HepG2 (cell line): ENCODE measurements around the gene SMARCC1. TPM values are rescaled to one million over a fixed set of nuclear protein-coding genes. Genes with fewer than 3 reads are reported as not detected.

Experiments
- CENPX ChIP-seq: sonication (generic); formaldehyde crosslinking; IDR thresholded peaks from 2 replicates; pipeline ENCODE4 v1.9.0; 2021; ENCODE audit warnings: mild to moderate bottlenecking, missing genetic modification reagents, moderate library complexity
- FOSL2 ChIP-seq: sonication (generic); formaldehyde crosslinking; IDR thresholded peaks from 2 replicates; pipeline ENCODE4 v1.4.0; 2020; ENCODE audit warnings: missing genetic modification reagents
- HCFC1 ChIP-seq: fragments of 150-350 bp; IDR thresholded peaks from 2 replicates; pipeline ENCODE4 v1.6.1; 2014; ENCODE audit warnings: low read depth, low read length
- IRX3 ChIP-seq: sonication (generic); formaldehyde crosslinking; IDR thresholded peaks from 2 replicates; pipeline ENCODE4 v1.8.1; 2023; ENCODE audit warnings: mild to moderate bottlenecking, low read depth, missing genetic modification reagents, borderline replicate concordance
- MATR3 ChIP-seq: sonication (generic); formaldehyde crosslinking; IDR thresholded peaks from 2 replicates; pipeline ENCODE4 v1.4.0; 2020; ENCODE audit warnings: missing genetic modification reagents
- MED13 ChIP-seq: sonication (generic); formaldehyde crosslinking; IDR thresholded peaks from 2 replicates; pipeline ENCODE4 v1.5.0; 2020; ENCODE audit warnings: missing genetic modification reagents
- REL ChIP-seq: sonication (generic); formaldehyde crosslinking; conservative IDR thresholded peaks from 2 replicates; pipeline ENCODE4 v1.8.0; 2022; ENCODE audit warnings: mild to moderate bottlenecking, missing genetic modification reagents, moderate library complexity
- ZBTB3 ChIP-seq: sonication (generic); formaldehyde crosslinking; IDR thresholded peaks from 2 replicates; pipeline ENCODE4 v1.4.0; 2020; ENCODE audit warnings: low read depth, mild to moderate bottlenecking, moderate library complexity, missing genetic modification reagents, borderline replicate concordance
- ZFP82 ChIP-seq: sonication (generic); formaldehyde crosslinking; IDR thresholded peaks from 2 replicates; pipeline ENCODE4 v1.5.1; 2020; ENCODE audit warnings: mild to moderate bottlenecking, missing genetic modification reagents, borderline replicate concordance
- ZNF253 ChIP-seq: sonication (generic); formaldehyde crosslinking; IDR thresholded peaks from 2 replicates; pipeline ENCODE4 v1.8.0; 2022; ENCODE audit warnings: mild to moderate bottlenecking, missing genetic modification reagents, borderline replicate concordance
- ZNF616 ChIP-seq: sonication (generic); formaldehyde crosslinking; IDR thresholded peaks from 2 replicates; pipeline ENCODE4 v1.5.0; 2020; ENCODE audit warnings: low read depth, mild to moderate bottlenecking, missing genetic modification reagents
- ZNF788 ChIP-seq: sonication (generic); formaldehyde crosslinking; IDR thresholded peaks from 2 replicates; pipeline ENCODE4 v1.5.0; 2020; ENCODE audit warnings: mild to moderate bottlenecking, missing genetic modification reagents, borderline replicate concordance
- ZNF879 ChIP-seq: sonication (generic); formaldehyde crosslinking; IDR thresholded peaks from 2 replicates; pipeline ENCODE4 v1.8.1; 2023; ENCODE audit warnings: missing genetic modification reagents
- polyA plus RNA-seq, 8 experiments: library from polyadenylated mRNA; depleted of rRNA in 3 of 8; stranded (reverse) in 7 of 8; unstranded in 1 of 8; fragments of >200 nt; fragmentation: Illumina TruSeq in 4 of 8; extraction: Trizol in 4 of 8; gene quantifications; 2 replicates each; pipeline versions ENCODE4 v1.2.1 to v1.2.3, GENCODE V29; 2011 to 2016; ENCODE audit warnings: low read depth in 4 of 8, missing spikeins in 1 of 8, mixed read lengths in 1 of 8; ENCODE audit not compliant: insufficient read depth in 1 of 8
- total RNA-seq, 5 experiments: library from RNA; depleted of rRNA; stranded (reverse); fragments of >200 nt; fragmentation: Illumina TruSeq; extraction: Trizol; gene quantifications; 2 replicates each; pipeline ENCODE4 v1.2.3, GENCODE V29; 2016; ENCODE audit warnings: low read depth in 1 of 5
- TF ChIP-seq, protein P1 (sequence below): sonication (generic); formaldehyde crosslinking; IDR thresholded peaks from 2 replicates; pipeline ENCODE4 v1.4.0; 2020; ENCODE audit warnings: missing genetic modification reagents, borderline replicate concordance
- TF ChIP-seq, protein P2 (sequence below): sonication (generic); formaldehyde crosslinking; conservative IDR thresholded peaks from 2 replicates; pipeline ENCODE4 v1.8.1; 2023; ENCODE audit warnings: missing genetic modification reagents
- TF ChIP-seq, protein P3 (sequence below): sonication (generic); formaldehyde crosslinking; conservative IDR thresholded peaks from 2 replicates; pipeline ENCODE4 v1.5.0; 2020; ENCODE audit warnings: missing genetic modification reagents
- TF ChIP-seq, protein P4 (sequence below): sonication (generic); formaldehyde crosslinking; IDR thresholded peaks from 2 replicates; pipeline ENCODE4 v1.5.1; 2020; ENCODE audit warnings: missing genetic modification reagents, mild to moderate bottlenecking, borderline replicate concordance

The SMARCC1 gene
- total and polyA plus RNA-seq, 2 of the 13 experiments (the other 11 are each of a cell fraction or from before 2014, with no cell fraction given): 47.9 to 58.4 TPM

DNA sequence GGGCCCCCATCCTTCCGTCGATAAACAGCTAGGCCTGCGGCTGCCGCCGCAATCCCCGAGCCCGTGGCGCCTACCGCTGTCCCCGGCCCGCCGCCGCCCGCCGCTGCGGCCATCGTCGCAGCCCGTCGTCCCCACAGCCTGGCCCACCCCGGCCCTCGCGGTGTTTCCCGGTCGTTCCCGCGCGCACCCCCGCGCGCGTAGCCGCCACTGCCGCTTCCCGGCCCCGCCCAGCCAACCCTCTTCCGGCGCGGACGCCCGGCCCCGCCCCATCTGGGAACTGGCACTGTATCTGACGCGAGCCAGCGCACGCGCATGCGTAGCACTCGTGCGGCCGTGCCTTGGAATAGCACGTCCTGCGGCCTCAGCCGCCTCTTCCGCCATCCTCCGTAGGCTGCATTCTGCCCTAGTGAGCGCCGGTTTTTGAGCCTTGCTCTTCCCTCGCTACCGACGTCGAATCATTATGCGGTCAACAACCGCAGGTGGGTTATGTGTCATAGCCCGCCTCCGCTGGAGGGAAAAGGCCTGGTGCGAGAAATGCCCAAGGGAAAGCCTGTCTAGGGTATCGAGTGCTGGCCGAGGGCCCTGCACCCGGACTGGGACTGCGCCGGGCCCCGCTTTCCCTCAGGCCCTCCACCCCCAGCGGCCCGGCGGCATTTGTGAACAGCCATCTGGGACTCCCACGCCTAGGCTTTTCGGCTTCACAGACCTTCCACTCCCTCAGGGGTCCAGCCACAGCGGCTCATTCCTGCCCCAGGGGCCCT, at the start of gene SMARCC1 (continued):
- TF ChIP-seq, protein P1, sequence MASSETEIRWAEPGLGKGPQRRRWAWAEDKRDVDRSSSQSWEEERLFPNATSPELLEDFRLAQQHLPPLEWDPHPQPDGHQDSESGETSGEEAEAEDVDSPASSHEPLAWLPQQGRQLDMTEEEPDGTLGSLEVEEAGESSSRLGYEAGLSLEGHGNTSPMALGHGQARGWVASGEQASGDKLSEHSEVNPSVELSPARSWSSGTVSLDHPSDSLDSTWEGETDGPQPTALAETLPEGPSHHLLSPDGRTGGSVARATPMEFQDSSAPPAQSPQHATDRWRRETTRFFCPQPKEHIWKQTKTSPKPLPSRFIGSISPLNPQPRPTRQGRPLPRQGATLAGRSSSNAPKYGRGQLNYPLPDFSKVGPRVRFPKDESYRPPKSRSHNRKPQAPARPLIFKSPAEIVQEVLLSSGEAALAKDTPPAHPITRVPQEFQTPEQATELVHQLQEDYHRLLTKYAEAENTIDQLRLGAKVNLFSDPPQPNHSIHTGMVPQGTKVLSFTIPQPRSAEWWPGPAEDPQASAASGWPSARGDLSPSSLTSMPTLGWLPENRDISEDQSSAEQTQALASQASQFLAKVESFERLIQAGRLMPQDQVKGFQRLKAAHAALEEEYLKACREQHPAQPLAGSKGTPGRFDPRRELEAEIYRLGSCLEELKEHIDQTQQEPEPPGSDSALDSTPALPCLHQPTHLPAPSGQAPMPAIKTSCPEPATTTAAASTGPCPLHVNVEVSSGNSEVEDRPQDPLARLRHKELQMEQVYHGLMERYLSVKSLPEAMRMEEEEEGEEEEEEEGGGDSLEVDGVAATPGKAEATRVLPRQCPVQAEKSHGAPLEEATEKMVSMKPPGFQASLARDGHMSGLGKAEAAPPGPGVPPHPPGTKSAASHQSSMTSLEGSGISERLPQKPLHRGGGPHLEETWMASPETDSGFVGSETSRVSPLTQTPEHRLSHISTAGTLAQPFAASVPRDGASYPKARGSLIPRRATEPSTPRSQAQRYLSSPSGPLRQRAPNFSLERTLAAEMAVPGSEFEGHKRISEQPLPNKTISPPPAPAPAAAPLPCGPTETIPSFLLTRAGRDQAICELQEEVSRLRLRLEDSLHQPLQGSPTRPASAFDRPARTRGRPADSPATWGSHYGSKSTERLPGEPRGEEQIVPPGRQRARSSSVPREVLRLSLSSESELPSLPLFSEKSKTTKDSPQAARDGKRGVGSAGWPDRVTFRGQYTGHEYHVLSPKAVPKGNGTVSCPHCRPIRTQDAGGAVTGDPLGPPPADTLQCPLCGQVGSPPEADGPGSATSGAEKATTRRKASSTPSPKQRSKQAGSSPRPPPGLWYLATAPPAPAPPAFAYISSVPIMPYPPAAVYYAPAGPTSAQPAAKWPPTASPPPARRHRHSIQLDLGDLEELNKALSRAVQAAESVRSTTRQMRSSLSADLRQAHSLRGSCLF (CRISPR knock-in tag): 0 out of 2 replicates have a peak, but pooled peaks have one; percentile 56
- no peak for TF ChIP-seq CENPX
- no peak for TF ChIP-seq REL (CRISPR knock-in tag)
- TF ChIP-seq ZBTB3 (CRISPR knock-in tag): no peak
- TF ChIP-seq, protein P2, sequence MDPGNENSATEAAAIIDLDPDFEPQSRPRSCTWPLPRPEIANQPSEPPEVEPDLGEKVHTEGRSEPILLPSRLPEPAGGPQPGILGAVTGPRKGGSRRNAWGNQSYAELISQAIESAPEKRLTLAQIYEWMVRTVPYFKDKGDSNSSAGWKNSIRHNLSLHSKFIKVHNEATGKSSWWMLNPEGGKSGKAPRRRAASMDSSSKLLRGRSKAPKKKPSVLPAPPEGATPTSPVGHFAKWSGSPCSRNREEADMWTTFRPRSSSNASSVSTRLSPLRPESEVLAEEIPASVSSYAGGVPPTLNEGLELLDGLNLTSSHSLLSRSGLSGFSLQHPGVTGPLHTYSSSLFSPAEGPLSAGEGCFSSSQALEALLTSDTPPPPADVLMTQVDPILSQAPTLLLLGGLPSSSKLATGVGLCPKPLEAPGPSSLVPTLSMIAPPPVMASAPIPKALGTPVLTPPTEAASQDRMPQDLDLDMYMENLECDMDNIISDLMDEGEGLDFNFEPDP (CRISPR knock-in tag): no peak
- TF ChIP-seq FOSL2 (CRISPR knock-in tag): no peak; the same call in 1 of the 2 replicates
- TF ChIP-seq MED13: peak; percentile 30; the same call in 1 of the 2 replicates
- TF ChIP-seq ZFP82 (CRISPR knock-in tag): peak; percentile 84; the same call in 1 of the 2 replicates
- TF ChIP-seq ZNF253 (CRISPR knock-in tag): no peak
- no peak; the same call in 1 of the 2 replicates for TF ChIP-seq HCFC1
- no peak for TF ChIP-seq MATR3 (CRISPR knock-in tag)
- peak; percentile 78; the same call in 1 of the 2 replicates for TF ChIP-seq ZNF616 (CRISPR knock-in tag)
- TF ChIP-seq IRX3 (CRISPR knock-in tag): no peak; the same call in none of the 2 replicates
- 0 out of 2 replicates have a peak, but pooled peaks have one; percentile 1 for TF ChIP-seq ZNF879 (CRISPR knock-in tag)
- TF ChIP-seq, protein P3, sequence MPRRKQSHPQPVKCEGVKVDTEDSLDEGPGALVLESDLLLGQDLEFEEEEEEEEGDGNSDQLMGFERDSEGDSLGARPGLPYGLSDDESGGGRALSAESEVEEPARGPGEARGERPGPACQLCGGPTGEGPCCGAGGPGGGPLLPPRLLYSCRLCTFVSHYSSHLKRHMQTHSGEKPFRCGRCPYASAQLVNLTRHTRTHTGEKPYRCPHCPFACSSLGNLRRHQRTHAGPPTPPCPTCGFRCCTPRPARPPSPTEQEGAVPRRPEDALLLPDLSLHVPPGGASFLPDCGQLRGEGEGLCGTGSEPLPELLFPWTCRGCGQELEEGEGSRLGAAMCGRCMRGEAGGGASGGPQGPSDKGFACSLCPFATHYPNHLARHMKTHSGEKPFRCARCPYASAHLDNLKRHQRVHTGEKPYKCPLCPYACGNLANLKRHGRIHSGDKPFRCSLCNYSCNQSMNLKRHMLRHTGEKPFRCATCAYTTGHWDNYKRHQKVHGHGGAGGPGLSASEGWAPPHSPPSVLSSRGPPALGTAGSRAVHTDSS (CRISPR knock-in tag): no peak
- peak; percentile 8; the same call in 1 of the 2 replicates for TF ChIP-seq ZNF788 (CRISPR knock-in tag)
- TF ChIP-seq, protein P4, sequence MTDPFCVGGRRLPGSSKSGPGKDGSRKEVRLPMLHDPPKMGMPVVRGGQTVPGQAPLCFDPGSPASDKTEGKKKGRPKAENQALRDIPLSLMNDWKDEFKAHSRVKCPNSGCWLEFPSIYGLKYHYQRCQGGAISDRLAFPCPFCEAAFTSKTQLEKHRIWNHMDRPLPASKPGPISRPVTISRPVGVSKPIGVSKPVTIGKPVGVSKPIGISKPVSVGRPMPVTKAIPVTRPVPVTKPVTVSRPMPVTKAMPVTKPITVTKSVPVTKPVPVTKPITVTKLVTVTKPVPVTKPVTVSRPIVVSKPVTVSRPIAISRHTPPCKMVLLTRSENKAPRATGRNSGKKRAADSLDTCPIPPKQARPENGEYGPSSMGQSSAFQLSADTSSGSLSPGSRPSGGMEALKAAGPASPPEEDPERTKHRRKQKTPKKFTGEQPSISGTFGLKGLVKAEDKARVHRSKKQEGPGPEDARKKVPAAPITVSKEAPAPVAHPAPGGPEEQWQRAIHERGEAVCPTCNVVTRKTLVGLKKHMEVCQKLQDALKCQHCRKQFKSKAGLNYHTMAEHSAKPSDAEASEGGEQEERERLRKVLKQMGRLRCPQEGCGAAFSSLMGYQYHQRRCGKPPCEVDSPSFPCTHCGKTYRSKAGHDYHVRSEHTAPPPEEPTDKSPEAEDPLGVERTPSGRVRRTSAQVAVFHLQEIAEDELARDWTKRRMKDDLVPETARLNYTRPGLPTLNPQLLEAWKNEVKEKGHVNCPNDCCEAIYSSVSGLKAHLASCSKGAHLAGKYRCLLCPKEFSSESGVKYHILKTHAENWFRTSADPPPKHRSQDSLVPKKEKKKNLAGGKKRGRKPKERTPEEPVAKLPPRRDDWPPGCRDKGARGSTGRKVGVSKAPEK (CRISPR knock-in tag): no peak
